SK-N-SH (cell line): Measurements from ENCODE around the gene SNN. TPM values are rescaled to one million over a fixed set of nuclear protein-coding genes. Genes with fewer than 3 reads are reported as not detected.

ENCODE experiments used
- CTCF ChIA-PET: fragments of 300-600, 350-600 bp; formaldehyde crosslinking; extraction: SDS; loops from one replicate; lab custom pipeline; 2021; lab: Yijun Ruan, JAX
- POLR2A ChIA-PET: fragments of 350-600 bp; sonication (Branson Sonifier 250); formaldehyde crosslinking; extraction: SDS; loops from one replicate; lab custom pipeline; 2020; ENCODE audit warnings: antibody characterized with exemption, inconsistent platforms; lab: Yijun Ruan, JAX
- DNase-seq: peaks from one replicate; pipeline ENCODE4 v3.0.0; 2012
- H2AFZ ChIP-seq: fragments of 200-600 bp; sonication (generic); 2 replicates; pipeline ENCODE4 v1.8.1; 2016; ENCODE audit warnings: antibody characterized with exemption, mild to moderate bottlenecking, low read depth
- H3F3A ChIP-seq: fragments of 200-600 bp; sonication (generic); replicated peaks from 2 replicates; pipeline ENCODE3; 2016; ENCODE audit warnings: antibody characterized with exemption, mild to moderate bottlenecking; ENCODE audit not compliant: insufficient read depth
- H3K27ac ChIP-seq, 2 experiments: fragments of 200-500 bp in 1 of 2; fragments of 200-600 bp in 1 of 2; sonication (Bioruptor generic) in 1 of 2; sonication (generic), shearing (Covaris generic) in 1 of 2; 2 replicates each; pipeline versions ENCODE4 v1.5.1 to v1.6.1; 2014 to 2016; ENCODE audit warnings: low read depth in 2 of 2, inconsistent platforms in 1 of 2, low read length in 1 of 2, mild to moderate bottlenecking in 1 of 2, mixed read lengths in 1 of 2
- H3K27me3 ChIP-seq: fragments of 200-600 bp; sonication (generic), shearing (Covaris generic); 2 replicates; pipeline ENCODE4 v1.6.1; 2016; ENCODE audit warnings: mixed run types; ENCODE audit not compliant: insufficient read depth
- H3K36me3 ChIP-seq, 2 experiments: fragments of 200-500 bp in 1 of 2; fragments of 200-600 bp in 1 of 2; sonication (Bioruptor generic) in 1 of 2; sonication (generic) in 1 of 2; replicated peaks in 1 of 2; 2 replicates each; pipeline versions ENCODE3 to v1.5.1; 2014 to 2016; ENCODE audit warnings: low read length in 1 of 2, mild to moderate bottlenecking in 1 of 2; ENCODE audit not compliant: insufficient read depth in 2 of 2, control insufficient read depth in 1 of 2
- H3K4me1 ChIP-seq, 2 experiments: fragments of 200-500 bp in 1 of 2; fragments of 200-600 bp in 1 of 2; sonication (Bioruptor generic) in 1 of 2; sonication (generic), shearing (Covaris generic) in 1 of 2; 2 replicates each; pipeline versions ENCODE4 v1.5.1 to v1.6.1; 2014 to 2016; ENCODE audit warnings: low read depth in 1 of 2, low read length in 1 of 2, mixed run types in 1 of 2; ENCODE audit not compliant: insufficient read depth in 2 of 2, control insufficient read depth in 1 of 2
- H3K4me2 ChIP-seq: fragments of 200-600 bp; sonication (generic), shearing (Covaris generic); 2 replicates; pipeline ENCODE4 v1.6.1; 2017; ENCODE audit warnings: mixed run types
- H3K4me3 ChIP-seq, 2 experiments: fragments of 200-500 bp in 1 of 2; fragments of 200-600 bp in 1 of 2; sonication (Bioruptor generic) in 1 of 2; sonication (generic), shearing (Covaris generic) in 1 of 2; 2 replicates each; pipeline versions ENCODE4 v1.5.1 to v1.8.1; 2014 to 2016; ENCODE audit warnings: low read depth in 2 of 2, inconsistent platforms in 1 of 2, low read length in 1 of 2, mild to moderate bottlenecking in 1 of 2, mixed read lengths in 1 of 2, moderate library complexity in 1 of 2
- H3K79me2 ChIP-seq: fragments of 200-600 bp; sonication (generic); 2 replicates; pipeline ENCODE4 v1.8.1; 2017; ENCODE audit warnings: mild to moderate bottlenecking; ENCODE audit not compliant: insufficient read depth
- H3K9ac ChIP-seq: fragments of 200-600 bp; sonication (generic); 2 replicates; pipeline ENCODE4 v1.6.1; 2017; ENCODE audit warnings: mixed run types
- H3K9me2 ChIP-seq: fragments of 200-600 bp; sonication (generic); 2 replicates; pipeline ENCODE4 v1.6.1; 2017; ENCODE audit warnings: mixed run types
- H3K9me3 ChIP-seq: fragments of 200-600 bp; sonication (generic); 2 replicates; pipeline ENCODE4 v1.6.1; 2017; ENCODE audit warnings: mixed run types, mild to moderate bottlenecking, moderate library complexity
- H4K20me1 ChIP-seq: fragments of 200-600 bp; sonication (generic); 2 replicates; pipeline ENCODE4 v1.6.1; 2017; ENCODE audit warnings: mild to moderate bottlenecking, mixed run types; ENCODE audit not compliant: insufficient read depth
- ELF1 ChIP-seq: IDR thresholded peaks from 2 replicates; pipeline ENCODE4 v1.4.0; 2012
- EP300 ChIP-seq, 2 experiments: IDR thresholded peaks; 2 replicates each; pipeline versions ENCODE4 v1.4.0 to v1.6.1; 2012; ENCODE audit warnings: borderline replicate concordance in 1 of 2, low read depth in 1 of 2, low read length in 1 of 2
- FOSL2 ChIP-seq: IDR thresholded peaks from 2 replicates; pipeline ENCODE4 v1.4.0; 2012; ENCODE audit warnings: low read depth, mild to moderate bottlenecking, moderate library complexity, borderline replicate concordance
- FOXM1 ChIP-seq: IDR thresholded peaks from 2 replicates; pipeline ENCODE4 v1.4.0; 2012; ENCODE audit warnings: low read depth, mild to moderate bottlenecking
- GABPA ChIP-seq: IDR thresholded peaks from 2 replicates; pipeline ENCODE4 v1.4.0; 2012; ENCODE audit warnings: low read depth, mild to moderate bottlenecking
- GATA2 ChIP-seq: sonication (generic); formaldehyde crosslinking; IDR thresholded peaks from 2 replicates; pipeline ENCODE4 v1.5.0; 2020; ENCODE audit warnings: mild to moderate bottlenecking, missing genetic modification reagents
- JUND ChIP-seq: IDR thresholded peaks from 2 replicates; pipeline ENCODE4 v1.4.0; 2012
- MAX ChIP-seq: IDR thresholded peaks from 2 replicates; pipeline ENCODE4 v1.4.0; 2012; ENCODE audit warnings: low read depth
- POLR2AphosphoS5 ChIP-seq: IDR thresholded peaks from 2 replicates; pipeline ENCODE4 v1.6.1; 2012; ENCODE audit warnings: low read depth, low read length
- SIN3A ChIP-seq: IDR thresholded peaks from 2 replicates; pipeline ENCODE4 v1.6.1; 2012; ENCODE audit warnings: low read depth, mild to moderate bottlenecking, low read length, moderate library complexity, borderline replicate concordance
- TEAD4 ChIP-seq: IDR thresholded peaks from 2 replicates; pipeline ENCODE4 v1.4.0; 2012; ENCODE audit warnings: mild to moderate bottlenecking, borderline replicate concordance; ENCODE audit not compliant: insufficient read depth
- YY1 ChIP-seq: IDR thresholded peaks from 2 replicates; pipeline ENCODE4 v1.4.0; 2012; ENCODE audit warnings: low read depth, mild to moderate bottlenecking
- WGBS: methylation state at CpG from one replicate; pipeline ENCODE4 v1.1.6; 2017; ENCODE audit warnings: low lambda C conversion rate; 5-methylcytosine and 5-hydroxymethylcytosine counted together
- polyA plus RNA-seq, 3 experiments: library from polyadenylated mRNA; depleted of rRNA; stranded (reverse); fragments of >200 nt; gene quantifications; 2 replicates each; pipeline ENCODE4 v1.2.3, GENCODE V29; 2012

Gene SNN
- polyA plus RNA-seq, 1 of the 3 experiments (the other 2 are of a cell fraction), result 15.4 TPM

DNA sequence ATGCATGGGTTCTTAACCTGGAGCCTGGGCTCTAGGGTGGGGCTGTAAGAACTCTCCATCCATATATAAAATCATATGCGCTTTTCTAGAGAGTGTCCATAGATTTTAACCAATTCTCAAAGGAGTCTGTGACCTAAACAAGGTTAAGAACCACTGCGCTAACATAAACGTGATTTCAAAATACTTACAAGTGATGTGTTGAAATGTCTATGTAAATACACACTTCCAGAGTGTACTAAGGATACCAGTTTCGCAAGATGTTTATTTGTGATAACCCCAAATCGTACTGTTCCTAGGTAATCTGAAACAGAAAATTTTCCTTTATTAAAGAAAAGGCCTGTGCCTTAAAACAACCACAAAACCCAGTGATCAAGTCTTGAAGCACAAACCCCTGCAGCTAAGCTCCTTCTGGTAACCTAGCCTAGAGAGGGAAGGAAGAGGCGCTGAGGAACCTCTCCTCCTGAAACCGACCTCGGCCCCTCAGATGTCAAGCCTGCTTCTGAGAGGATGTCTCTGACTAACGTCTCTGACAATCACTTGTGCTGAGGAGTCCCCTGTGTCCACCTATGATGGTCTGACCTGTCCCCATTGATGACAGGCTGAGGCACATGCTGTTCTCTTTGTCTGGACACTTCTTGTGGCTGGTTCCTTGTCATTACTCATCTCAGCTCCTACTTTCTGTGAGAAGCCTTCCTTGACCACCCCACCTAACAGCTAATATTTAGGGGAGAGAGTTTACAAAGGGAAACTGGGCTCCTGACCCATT lies 32.2 kb downstream of the SNN start:
- Histone ChIP-seq H2AFZ (no peak overlapping the region), H3K9ac (no peak overlapping the region), H3K79me2 (peaks cover 33% of the 10 kb centered on the region; the same call in 1 of the 2 replicates), H4K20me1 (no peaks in the 10 kb centered on the region), H3K4me3 (no peak overlapping the region), H3F3A (no peaks in the 10 kb centered on the region), H3K4me1 (no peaks in the 10 kb centered on the region; a peak in 1 of 4 replicates), H3K27me3 (no peaks in the 10 kb centered on the region), H3K27ac (no peak overlapping the region), H3K36me3 (peaks cover 26 to 42% of the 10 kb centered on the region in 2 experiments), H3K9me3 (no peaks in the 10 kb centered on the region), H3K4me2 (no peak overlapping the region), H3K9me2 (no peaks in the 10 kb centered on the region)
- 86% methylated on average over 9 of the region's 9 CpGs for WGBS
- TF ChIP-seq JUND (no peak), FOXM1 (no peak), MAX (no peak), GABPA (no peak), ELF1 (no peak), POLR2AphosphoS5 (no peak), SIN3A (no peak), EP300 (IDR thresholded peaks at IDR 0.05; ENCODE audit: borderline replicate concordance in 1 of 2, low read depth in 1 of 2, low read length in 1 of 2) (no peak), FOSL2 (no peak)
- DNase-seq, result no peak
- ChIA-PET POLR2A (no interaction called here), CTCF (interaction anchor here (1.5 to 2.2 kb wide), 3 partner anchors 10 to 304 kb away, joined by 3 to 6 read pairs (median 5); no protein-coding TSS in a partner anchor)

DNA sequence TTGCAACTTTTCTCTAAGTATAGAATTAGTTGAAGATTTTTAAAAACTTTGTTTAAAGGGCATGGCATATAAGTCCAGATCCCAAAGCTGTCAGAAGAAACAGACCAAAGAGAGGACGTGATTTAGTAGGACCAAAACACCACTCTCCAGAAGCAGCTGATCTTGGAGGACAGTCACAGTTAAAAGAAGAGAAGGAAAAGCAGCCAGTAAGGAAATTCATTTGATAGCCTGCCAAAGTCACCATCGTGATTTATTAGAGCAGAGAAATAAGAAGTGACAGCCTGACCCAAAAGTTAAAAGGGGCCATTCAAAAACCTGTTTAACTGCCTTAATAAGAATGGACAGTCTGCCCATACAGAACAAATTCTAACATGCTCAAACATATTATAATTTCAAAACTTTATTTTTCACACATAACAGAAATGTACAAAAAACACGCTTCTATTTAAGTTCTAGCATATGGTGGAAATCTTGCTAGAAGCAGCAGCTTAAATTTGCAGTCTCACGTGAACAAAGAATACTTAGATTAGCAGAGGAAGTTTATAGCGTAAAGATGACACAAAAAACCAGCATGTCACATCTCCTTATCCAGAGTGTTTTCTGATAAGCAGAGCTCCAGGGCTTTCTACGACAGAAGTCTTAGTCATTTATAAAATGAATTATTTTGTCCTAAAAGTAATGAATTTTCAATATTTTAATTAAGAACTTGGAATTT lies 37.2 kb downstream of the SNN start:
- Histone ChIP-seq H3K79me2 (peaks cover 39% of the 10 kb centered on the region), H3K9me3 (no peaks in the 10 kb centered on the region), H3K9ac (no peak overlapping the region), H3K27me3 (no peaks in the 10 kb centered on the region), H3K9me2 (no peaks in the 10 kb centered on the region), H3K36me3 (peaks cover 10 to 39% of the 10 kb centered on the region in 2 experiments), H4K20me1 (peaks cover 7% of the 10 kb centered on the region; the same call in 1 of the 2 replicates), H3K4me3 (no peak overlapping the region), H3K27ac (no peak overlapping the region), H3F3A (peaks cover 10% of the 10 kb centered on the region), H3K4me1 (peaks cover 6% of the 10 kb centered on the region in 2 experiments; a peak in 2 of 4 replicates), H2AFZ (no peak overlapping the region), H3K4me2 (no peak overlapping the region)
- no peak for DNase-seq
- TF ChIP-seq FOSL2 (no peak), TEAD4 (no peak), SIN3A (no peak), GATA2 (CRISPR knock-in tag) (no peak), YY1 (no peak)
- 89% methylated on average over 6 of the region's 6 CpGs for WGBS
- CTCF ChIA-PET, result interaction anchor here (1.3 to 2.8 kb wide), 2 partner anchors 10 to 15 kb away, joined by 4 to 16 read pairs; no protein-coding TSS in a partner anchor
- POLR2A ChIA-PET, result no interaction called here
